ENCODE measurements around the gene MAML2.

Gene MAML2

DNA sequence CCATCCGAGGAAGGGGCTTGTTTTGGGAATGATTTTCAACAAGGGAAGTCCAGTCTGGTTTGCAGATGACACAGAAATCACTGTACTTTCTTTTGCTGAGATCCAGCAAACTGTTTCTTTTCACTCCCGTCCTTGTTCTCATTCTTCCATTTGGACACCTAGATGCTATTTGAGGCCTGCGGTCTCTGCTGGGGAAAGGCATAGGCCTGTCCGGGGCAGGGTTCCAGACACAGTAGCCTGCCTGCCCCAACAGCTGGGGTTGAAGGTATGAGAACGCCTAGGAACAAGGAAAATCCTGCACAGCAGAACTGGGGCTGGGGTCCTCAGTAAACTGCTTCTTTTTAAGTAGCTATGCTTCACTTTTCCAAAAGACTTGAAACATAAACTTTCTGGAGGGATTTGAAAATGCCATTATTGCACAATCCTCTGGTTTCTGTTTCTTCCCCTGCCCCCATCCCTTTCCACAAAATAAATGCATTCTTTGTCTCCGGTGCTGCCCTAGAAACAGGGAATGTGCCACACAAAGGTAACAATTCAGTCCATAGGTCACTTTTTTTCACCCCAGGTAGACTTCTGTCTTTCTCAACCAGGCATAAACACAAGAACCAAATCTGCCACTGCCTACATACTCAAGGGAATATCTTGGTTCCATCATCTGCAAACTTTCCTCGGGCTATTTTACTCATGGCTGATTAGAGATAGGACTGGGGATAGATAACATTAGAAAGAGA, 244.3 kb downstream of the MAML2 start:
- DNase-seq (ENCODE audit: low read depth) = no peak

DNA sequence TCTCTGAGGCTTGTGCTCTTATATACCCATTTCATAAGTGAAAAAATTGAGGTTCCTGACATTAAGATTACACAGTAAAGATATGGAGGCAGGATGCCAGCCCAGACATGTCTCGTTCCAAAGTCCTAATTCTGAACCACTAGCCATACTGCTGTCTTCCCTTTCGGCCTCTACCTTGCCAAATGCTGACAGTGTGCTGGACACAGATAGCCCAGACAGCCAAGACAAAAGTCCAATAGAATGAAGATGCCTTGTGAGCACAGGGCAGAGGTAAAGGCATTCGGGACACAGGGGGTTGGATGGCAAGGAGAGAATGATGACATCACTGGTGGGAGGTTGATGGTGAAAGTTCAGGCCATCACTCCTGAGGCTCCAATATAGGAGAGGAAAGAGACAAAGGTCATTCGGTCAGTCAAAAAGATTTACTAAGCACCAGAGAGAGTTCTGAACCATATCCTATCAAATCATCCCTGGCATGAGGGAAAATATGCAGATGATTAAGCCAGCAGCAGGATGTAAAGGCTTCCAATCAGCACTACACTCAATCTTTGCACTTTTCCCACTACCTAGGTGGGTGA, 245.1 kb downstream of the MAML2 start:
- DNase-seq (ENCODE audit: low read depth) = no peak

DNA sequence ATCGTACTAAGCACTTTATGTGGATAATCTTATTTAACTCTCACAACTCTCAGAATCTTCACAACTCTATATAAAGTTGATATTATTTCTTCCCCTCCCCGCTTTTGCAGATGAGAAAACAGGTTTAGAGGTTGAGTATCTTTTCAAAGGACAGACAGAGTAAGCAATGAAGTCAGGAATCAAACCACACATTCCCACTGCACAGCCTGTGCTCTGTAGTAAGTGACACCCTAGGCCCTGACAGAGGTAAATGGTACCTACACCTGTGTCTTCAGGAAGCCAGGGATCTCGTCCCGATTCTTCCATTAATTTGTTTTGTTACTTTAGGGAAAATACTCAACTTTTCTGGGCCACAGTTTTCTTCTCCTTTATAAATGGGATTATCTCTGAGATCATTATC, 246.6 kb downstream of the MAML2 start:
- no peak for DNase-seq (ENCODE audit: low read depth)

DNA sequence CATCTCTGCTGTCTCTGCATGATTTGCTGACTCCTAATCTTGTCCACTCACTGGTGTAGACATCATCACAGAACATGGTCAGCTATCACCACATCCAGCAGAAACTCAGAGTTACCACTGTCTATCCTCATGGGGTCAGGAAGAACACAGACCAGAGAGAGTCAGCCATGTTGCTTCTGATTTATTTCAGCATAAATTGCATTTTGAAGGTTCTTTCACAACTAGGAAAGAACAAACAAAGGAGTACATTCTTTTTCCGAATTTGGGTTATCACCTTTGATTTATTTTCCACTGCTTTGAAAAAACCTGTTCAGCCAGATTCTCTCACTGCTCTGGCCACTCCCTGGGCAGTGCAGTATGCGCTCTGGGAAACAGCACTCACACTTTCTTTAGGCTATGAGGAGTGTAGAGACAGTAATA, 247.1 kb downstream of the MAML2 start:
- no peak for DNase-seq (ENCODE audit: low read depth)

DNA sequence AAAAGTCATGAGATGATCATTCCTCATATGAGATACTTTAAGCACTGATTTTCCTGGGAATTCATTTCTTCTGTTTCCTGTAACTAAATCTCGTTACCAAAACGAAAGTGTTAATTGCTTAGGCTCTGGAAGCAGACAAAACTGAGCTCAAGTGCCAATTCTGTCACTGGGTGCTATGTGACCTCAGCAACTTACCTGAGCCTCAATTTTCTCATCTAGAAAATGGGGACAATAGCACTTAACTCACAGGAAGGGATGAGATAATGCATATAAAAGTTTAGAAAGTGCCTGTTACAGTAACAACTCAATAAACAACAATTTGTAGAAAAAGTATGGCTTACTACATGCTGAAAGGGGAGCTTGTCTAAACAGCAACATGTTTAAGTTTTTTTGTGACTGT, 248.8 kb downstream of the MAML2 start:
- DNase-seq (ENCODE audit: low read depth) = no peak

DNA sequence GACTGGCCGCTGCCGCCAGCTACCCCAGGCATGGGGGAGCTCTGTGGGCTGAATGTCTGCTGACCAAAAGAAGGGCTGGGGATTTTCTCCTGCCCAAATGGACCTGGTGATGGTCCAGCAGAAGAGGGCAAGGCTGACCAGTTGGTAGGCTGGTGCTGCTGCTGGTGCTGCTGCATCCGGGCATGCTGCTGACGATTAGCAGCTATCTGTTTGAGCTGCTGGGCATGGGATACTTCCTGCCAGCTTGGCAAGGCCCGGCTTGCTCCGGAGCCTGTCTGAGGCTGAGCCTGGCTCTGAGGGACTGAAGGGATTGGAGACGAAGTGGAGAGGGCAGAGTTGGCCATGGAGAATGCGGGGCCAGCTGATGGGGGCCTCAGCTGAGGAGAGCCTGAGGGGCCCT, 250.5 kb downstream of the MAML2 start:
- DNase-seq (ENCODE audit: low read depth) = no peak

DNA sequence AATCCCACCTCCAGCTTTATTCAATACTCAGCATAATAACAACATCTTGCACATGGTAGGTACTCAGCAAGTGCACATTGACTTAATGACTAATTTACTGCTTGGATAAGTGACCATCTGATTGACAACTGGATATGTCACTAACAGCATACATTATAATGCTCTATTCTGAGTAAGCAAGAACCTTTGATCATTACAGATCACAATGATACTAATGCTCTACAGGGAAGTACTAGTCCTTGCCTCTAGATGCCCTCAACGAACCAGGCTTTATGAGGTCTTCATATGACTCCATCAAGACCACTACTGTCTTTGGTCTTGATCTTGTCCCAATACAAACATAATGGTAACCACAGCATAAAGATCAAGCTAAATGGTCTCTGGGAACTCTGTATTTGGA, 251.5 kb downstream of the MAML2 start:
- DNase-seq (ENCODE audit: low read depth) = peak; percentile 33

DNA sequence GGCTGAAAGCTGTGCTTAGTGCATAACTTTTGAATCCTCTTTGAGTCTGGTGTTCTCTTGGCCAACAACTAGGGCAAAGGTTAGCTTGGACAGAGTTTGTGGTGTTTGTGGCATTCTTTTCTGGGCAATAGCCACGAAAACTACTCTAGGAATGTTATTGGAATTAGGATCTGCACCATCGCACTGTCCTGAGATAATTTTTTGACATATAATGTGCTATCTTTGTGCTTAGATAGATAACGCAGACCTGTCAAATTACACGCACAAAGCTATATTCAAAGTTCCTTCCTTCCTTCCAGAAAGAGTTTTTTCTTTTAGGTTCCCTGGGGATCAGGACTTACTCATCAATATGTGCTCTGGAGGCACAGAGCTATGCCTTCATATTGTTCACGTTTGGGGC, 252.3 kb downstream of the MAML2 start:
- peak; percentile 76 for DNase-seq (ENCODE audit: low read depth)

DNA sequence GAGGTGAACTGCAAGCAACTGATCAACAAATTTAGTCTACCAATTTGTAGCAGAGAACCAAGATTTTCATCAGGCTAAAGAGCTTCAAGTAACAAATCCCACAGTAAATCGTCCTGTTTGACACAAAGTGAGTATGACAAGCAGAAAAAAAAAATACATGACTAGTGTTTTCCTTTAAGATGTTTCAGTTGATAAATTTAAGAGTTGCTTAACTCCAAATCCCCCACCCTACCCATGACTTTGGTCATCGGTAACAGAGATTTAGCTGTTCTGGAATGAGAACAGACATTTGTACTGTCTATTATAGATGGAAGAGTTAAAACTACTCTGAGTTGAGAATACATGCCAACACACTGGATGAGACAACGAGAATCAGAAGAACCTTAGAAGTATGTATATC, 254.1 kb downstream of the MAML2 start:
- no peak for DNase-seq (ENCODE audit: low read depth)

DNA sequence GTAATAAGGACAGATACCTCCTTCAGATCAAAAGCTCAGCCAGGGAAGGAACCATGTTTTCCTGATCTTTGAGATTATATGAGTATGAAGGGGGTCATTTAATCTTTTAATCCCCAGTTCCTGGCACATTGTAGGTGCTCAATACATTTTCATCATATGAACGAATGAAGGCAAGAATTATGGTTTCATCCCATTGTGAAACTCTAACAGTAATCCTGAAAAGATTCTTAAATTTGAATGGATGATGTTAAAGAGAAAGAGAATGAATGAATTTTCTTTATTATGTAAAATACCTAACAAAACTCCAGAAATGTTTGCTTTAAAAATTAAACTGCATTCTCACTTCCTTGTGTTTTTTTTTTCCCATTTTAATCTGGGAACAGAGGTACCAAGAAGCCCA, 256.9 kb downstream of the MAML2 start:
- no peak for DNase-seq (ENCODE audit: low read depth)

DNA sequence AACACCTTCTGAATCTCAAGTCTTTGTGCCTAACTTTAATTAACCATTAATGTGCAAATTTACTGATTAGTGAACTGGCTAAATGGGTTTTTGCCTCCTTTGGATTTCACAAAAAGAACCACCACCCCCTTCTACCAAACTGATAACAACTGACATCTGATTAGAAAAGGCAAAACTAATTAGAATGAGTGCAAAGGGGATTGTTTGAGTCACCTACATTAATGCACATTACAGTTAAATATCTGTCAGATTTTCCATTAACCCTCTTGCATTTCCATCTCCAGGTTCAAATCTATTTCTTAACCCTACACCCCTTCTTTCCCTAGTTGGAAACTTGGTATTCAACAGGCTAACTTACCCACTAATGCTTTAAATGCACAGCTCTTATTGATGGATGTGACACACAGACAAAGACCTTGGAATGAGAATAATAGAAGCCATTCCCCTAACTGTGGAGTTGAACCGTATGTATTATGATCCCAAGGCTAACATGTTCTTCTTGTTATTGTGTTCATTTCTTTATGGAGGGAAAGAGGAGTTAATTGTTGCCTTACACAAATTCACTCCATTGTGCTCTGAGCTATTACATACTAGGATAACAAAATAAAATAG, 257.6 kb downstream of the MAML2 start:
- no peak for DNase-seq (ENCODE audit: low read depth)

DNA sequence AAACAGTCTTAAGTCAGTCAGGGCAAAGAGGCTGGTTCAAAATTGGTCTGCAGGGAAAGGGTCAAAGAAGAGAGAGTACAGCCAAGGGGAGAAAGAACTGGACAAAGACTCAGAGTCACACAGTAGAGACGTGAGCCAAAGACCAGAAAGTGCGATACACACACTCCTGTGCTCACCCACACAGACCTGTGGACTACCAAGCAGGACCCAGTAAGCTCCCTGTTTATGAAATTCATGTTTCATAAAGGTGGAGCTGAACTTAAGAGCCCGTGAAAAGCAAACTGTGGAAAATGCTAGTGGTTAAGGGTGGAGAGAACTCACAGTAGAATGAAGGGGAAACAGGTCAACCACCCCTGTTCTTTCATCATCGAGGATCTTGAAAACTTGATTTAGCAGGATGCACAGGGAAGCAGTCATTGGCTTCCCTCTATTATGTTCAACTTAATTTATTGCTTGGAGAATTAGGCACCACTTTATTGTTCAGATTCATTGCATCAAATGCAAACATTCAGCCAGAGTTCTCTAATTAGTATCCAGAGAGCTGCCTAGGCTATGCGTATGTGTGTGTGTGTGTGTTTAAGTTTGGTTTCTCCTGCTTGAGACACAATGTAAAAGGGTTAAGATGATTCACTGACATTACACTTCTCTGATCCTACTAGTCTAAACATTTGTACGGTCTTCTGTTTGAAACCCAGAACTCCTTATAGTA, 258.2 kb downstream of the MAML2 start:
- DNase-seq (ENCODE audit: low read depth) = no peak

DNA sequence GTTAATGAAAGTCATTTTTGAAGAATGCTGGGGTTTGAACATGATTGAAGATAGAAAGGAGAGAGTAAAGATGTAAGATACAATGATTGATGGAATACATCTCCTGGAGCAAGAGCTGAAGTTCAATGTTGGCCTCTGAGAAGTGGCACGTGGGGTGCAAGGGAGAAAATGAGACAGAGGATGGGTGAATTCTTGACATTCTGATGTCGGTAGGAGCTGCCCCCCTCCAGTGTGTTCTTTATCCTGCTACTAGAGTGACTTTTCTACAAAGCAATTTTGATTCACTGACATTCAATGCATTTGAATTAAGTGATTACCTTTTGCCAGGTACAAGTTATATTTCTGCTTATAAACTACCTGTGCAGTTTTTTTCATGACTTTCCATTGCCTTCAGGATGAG, 260.1 kb downstream of the MAML2 start:
- no peak for DNase-seq (ENCODE audit: low read depth)

DNA sequence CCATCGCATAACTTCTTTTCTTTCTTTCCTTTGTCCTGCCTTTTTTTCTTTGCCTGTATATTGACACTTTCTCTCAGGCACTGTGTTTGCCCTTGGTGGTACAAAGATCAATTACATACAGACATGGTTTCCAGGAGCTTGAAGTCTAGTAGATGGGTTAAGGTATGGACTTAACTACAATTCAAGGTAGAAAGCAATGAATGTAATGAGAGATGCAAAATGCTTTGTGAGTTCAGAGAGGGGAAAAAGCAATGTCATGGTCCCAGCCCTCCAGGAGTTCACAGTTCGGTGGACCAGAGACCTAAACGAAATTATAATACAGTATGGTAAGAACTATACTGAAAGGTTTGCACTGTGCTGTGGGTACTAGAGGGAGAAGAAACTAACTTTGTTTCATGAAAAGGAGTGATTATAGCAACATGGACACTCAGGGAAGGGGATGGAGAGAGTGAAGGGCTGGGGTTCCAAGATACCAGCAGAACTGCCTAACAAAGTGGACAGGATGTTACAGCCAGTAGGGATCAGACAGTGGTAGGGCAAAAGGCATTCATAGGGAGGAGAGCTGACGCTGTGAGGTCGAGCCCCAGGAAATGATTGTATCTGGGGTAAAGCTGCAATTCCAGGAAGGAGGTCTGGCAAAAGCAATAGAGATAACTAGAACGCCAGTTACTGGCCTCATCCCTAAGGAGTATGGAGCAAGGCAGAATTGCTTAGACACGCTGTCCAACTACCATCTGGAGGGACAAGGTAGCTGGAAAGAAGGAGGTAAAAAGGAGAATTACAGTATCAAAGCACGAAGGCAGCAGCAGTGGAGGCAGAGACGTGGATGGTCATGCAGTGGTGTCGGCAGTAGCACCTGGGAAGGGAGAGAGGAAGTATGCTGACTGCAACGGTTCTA, 260.7 kb downstream of the MAML2 start:
- DNase-seq (ENCODE audit: low read depth) = no peak

DNA sequence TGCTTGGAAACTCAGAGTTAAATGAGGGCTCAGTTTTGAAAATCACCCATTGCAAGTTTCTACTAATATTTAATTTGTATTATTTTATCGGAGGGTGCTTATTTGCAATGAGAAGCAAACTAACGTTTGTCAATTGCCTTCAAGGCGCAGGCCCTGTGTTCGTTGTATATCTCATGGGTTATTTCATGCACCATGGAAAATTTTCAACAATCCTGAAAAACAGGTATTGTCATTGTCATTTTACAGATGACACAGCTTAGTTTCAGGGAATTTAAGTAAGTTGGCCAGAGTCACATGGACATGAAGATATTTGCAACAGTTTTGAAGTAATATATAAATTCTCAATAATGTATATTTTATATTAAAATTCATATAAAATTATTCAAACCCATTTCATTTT, 261.4 kb downstream of the MAML2 start:
- no peak for DNase-seq (ENCODE audit: low read depth)

DNA sequence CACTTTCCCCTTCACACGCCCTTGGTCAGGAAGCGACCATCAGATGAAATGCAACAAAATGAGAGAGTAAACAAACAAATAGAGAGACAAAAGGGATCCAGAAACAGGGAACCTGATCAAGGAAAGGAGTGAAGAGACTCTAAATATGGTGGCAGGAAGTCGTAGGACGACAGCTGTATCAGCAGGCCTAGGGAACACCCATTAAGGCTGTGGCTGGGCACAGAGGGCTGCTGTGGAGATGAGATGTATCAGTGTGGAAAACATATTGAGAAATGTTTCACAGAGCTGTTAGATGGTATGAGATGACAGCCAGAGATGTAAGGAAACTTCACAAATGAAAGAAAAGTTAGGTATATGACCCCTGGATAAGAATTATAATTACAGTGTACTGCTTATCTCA, 263.3 kb downstream of the MAML2 start:
- DNase-seq (ENCODE audit: low read depth) = no peak

DNA sequence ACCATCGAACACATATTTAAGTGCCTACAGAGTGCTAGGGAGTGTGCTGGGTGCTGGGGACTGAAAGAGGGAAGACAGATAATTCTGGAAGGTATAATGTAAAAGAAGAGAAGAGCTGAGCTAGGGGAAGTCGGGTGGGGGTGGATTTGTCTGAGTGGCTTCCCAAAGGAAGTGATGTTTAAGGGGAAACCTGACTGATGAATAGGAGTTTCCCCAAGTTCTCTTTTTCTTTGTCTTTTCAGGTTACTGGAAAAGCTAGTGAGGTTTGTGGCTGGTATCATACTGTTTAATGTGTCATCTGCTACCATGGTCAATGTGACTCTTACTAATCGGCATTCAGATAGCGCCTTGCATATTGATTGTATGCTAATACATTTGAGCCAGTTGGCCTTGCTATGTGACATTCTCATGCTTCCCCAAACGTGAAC, 267.4 kb downstream of the MAML2 start:
- no peak for DNase-seq (ENCODE audit: low read depth)

DNA sequence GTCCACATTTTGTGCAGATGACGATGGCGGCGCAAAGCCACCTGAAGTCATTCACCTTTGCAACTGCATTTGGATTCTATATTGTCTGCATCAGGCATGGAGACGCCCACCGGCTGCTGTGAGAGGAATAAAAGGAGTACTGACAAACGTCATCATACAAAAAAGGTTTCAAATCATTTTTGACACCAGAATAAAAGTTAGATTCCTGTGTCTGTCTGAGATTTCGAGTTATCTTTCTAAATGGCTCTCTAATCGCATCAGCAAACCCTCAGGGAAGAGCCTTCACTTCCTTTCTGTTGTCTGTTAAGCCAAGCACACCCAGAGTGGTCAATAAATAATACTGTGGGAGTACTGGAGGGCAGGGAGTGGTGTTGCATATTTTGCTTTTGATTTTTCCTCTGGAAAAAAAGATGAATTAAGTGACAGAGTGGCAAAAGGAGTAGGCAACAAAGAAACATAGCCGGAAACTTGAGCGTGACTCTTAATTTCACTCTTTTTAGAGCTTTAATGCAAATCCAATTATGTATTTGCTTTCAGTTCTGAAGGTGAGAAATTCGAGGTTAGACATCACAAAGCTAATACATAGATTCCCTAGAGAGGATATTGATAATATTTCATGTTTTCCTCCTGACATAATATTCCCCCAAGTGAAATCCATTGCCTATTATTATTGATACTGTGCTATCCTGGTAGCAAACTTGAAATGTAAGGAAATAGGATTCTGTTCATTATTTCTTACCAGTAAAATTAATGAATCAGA, 268.3 kb downstream of the MAML2 start:
- no peak for DNase-seq (ENCODE audit: low read depth)

DNA sequence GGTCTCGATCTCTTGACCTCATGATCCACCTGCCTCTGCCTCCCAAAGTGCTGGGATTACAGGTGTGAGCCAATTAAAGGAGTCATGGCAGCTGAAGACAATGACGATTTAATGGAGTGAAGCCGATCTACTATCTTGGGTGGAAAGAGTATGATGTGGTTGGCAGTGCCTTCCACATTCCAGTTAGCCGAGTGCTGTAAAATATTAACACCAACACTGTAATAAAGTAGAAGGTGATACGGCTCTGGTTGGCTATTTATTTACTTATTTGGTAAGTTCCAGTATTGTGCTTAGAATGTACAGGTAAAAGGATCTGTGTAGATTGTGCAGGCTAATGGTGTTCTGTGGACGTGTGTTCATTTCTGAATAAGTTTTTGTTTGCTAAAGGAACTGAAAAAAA, 269.5 kb downstream of the MAML2 start:
- no peak for DNase-seq (ENCODE audit: low read depth)

DNA sequence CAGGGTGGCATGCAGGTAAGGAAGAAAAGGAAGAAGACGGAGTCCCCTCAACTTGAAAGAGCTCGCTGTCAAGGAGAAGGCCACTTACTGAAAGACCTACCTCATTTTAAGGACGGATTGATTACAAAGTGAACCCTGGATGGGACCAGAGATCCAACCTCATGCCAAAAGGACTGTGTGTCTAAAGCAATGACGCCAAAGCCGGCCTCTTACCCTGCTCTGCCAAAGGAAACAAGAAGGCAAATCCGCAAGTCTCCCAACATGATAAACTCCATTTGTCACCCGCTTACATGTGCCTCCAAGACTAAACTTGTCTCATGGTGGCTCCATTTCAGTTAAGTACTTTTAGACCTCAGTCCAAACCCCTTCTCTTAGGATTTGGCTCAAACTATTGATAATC, 270.4 kb downstream of the MAML2 start:
- DNase-seq (ENCODE audit: low read depth) = no peak

DNA sequence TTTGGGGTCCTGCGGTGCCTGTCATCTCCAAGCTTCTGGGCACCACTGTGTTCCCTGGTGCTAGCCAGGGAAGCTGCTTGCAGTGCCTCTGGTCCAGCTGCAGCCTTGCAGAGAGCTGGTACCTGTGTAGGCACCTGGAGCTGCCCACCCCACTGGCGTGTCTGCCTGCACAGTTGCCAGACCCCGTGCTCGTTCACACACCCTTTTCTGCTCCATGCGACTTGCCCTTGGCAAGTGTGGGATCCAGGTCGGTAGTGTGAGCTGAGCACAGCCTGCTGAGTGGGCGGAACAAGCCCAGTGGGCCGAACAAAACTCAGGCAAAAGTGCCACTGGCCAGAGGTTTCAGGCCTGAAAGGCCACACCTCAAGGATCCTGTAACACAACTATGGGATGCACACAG, 272.5 kb downstream of the MAML2 start:
- no peak for DNase-seq (ENCODE audit: low read depth)

Data from HS-27A (cell line).